AG09319 (cell line): ENCODE data around the gene PHEX.

ENCODE experiments used
- DNase-seq: peaks from one replicate; pipeline ENCODE4 v3.0.0-alpha.2; 2010; ENCODE audit warnings: low read depth; ENCODE audit errors: extremely low read depth
- CTCF ChIP-seq: IDR thresholded peaks from 2 replicates; pipeline ENCODE4 v1.5.1; 2011; ENCODE audit warnings: low read depth, mild to moderate bottlenecking, inconsistent platforms, low read length, moderate library complexity

PHEX gene

GRCh38 chrX:22141047-22141730 is 109.1 kb downstream of the PHEX start:
- TF ChIP-seq CTCF, result no peak

GRCh38 chrX:22147214-22147613 is 115.1 kb downstream of the PHEX start:
- TF ChIP-seq CTCF, result no peak
- DNase-seq, result no peak

More at GRCh38 chrX:22141047-22141730, 109.1 kb downstream of the PHEX start:
- DNase-seq, result no peak

- DNase-seq, result no peak
- TF ChIP-seq CTCF, result no peak
These were observed 115.8 kb downstream of the PHEX start for GRCh38 chrX:22147942-22148341.

- no peak for TF ChIP-seq CTCF
- no peak for DNase-seq
These were observed 116.4 kb downstream of the PHEX start for GRCh38 chrX:22148565-22148964.

DNA sequence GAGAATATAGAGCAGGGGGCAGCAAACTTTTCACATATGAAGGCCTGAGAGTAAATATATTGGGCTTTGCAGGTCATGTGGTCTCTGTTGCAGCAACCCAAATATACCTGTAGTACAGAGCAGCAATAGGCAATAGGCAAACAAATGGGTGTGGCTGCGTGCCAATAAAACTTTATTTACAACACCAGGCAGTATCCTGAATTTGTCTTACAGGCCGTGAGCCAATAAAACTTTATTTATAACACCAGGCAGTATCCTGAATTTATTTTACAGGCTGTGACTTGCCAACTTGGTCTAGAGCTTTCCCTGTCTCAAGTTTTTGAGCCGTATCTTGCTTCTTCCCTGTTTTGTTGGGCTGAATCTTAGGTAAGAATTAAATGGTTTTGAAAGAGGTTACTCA is 118.2 kb downstream of the PHEX start:
- no peak for TF ChIP-seq CTCF
- DNase-seq, result no peak

DNA sequence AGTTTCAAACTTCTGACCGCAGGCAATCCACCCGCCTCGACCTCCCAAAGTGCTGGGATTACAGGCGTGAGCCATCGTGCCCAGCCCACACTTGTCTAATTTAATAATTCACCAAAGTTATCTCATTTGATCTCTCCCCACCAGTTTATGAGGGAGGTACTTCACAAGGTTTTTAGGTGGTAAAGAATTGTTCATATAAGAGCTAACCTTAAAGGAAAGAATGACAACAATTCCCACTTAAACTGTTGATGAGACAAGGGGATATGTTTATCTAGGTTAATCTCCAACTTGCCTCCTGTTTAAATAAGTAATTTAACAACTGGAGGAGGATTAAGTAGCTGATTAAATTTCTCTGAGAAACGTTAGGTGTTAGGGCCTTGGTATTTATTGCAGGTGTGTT is 123.0 kb downstream of the PHEX start:
- no peak for TF ChIP-seq CTCF
- no peak for DNase-seq

DNA sequence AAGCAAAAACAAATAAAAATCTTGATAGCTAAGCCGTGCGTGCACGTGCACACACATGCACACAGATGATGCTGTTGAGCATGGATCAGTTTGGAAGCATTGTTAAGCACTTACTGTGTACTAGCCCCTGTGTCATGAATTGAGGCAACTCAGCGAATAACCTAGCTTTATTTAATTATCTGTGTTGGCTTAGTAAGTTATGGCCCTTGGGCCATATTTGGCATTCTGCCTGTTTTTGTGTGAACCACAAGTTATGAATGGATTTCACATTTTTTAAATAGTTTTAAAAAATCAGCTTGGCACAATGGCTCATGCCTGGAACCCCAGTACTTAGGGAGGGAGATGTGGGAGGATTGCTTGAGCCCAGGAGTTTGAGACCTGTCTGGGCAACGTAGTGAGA is 126.9 kb downstream of the PHEX start:
- DNase-seq, result no peak
- no peak for TF ChIP-seq CTCF
